Measurements from ENCODE around the gene TSC22D2.

The TSC22D2 gene

GRCh38 chr3:150407051-150407807, 869 bp upstream of the TSC22D2 start:
- CTCF ChIA-PET: interaction anchor here (0.6 to 1.3 kb wide), 4 partner anchors 10 to 214 kb away, joined by 3 read pairs; no protein-coding TSS in a partner anchor
- POLR2A ChIA-PET: interaction anchor here (0.8 to 3.0 kb wide), 6 partner anchors 10 to 165 kb away, joined by 3 to 14 read pairs (median 7); no protein-coding TSS in a partner anchor
- TF ChIP-seq FOXA1 (IDR thresholded peaks at IDR 0.05) (no peak), ZNF384 (IDR thresholded peaks at IDR 0.05) (no peak)
- no peak for DNase-seq (ENCODE audit: extremely low spot score)

- ChIA-PET POLR2A (interaction anchor here (0.7 to 3.0 kb wide), 20 partner anchors 11 to 437 kb away, joined by 3 to 14 read pairs (median 4); partner anchors contain the start of gene PFN2), CTCF (interaction anchor here (1.2 kb wide), 1 partner anchor 11 kb away, joined by 3 read pairs; no protein-coding TSS in a partner anchor)
- no peak for DNase-seq (ENCODE audit: extremely low spot score)
- peak; percentile 55 for TF ChIP-seq L3MBTL2 (conservative IDR thresholded peaks at IDR 0.05)
- no peak for TF ChIP-seq HDGF (IDR thresholded peaks at IDR 0.05; ENCODE audit: borderline replicate concordance)
Measured at GRCh38 chr3:150407808-150408220, 284 bp upstream of the TSC22D2 start.

GRCh38 chr3:150409125-150409511, 1.0 kb downstream of the TSC22D2 start:
- no peak for DNase-seq (ENCODE audit: extremely low spot score)
- ChIA-PET POLR2A (interaction anchor here (0.7 to 3.0 kb wide), 26 partner anchors 10 to 438 kb away, joined by 3 to 14 read pairs (median 4); partner anchors contain the start of gene PFN2), CTCF (interaction anchor here (0.7 to 1.6 kb wide), 4 partner anchors 87 to 442 kb away, joined by 3 to 6 read pairs (median 4); no protein-coding TSS in a partner anchor)
- TF ChIP-seq ELF4 (IDR thresholded peaks at IDR 0.05) (no peak), FOXA1 (IDR thresholded peaks at IDR 0.05) (no peak), ZNF384 (IDR thresholded peaks at IDR 0.05) (no peak), LEF1 (IDR thresholded peaks at IDR 0.05; ENCODE audit: borderline replicate concordance) (no peak)

GRCh38 chr3:150409512-150410310, 1.6 kb downstream of the TSC22D2 start:
- ChIA-PET CTCF (interaction anchor here (0.6 to 1.6 kb wide), 6 partner anchors 16 to 443 kb away, joined by 3 to 6 read pairs (median 3); no protein-coding TSS in a partner anchor), POLR2A (interaction anchor here (0.9 to 3.0 kb wide), 18 partner anchors 13 to 439 kb away, joined by 3 to 14 read pairs (median 4); partner anchors contain the start of gene PFN2)
- DNase-seq (ENCODE audit: extremely low spot score): peak; percentile 38

GRCh38 chr3:150410311-150411105, 2.4 kb downstream of the TSC22D2 start:
- DNase-seq (ENCODE audit: extremely low spot score): peak; percentile 16
- ChIA-PET CTCF (interaction anchor here (0.6 to 1.6 kb wide), 4 partner anchors 17 to 171 kb away, joined by 3 to 6 read pairs (median 4); no protein-coding TSS in a partner anchor), POLR2A (interaction anchor here (0.6 to 3.0 kb wide), 6 partner anchors 18 to 373 kb away, joined by 3 to 12 read pairs (median 4); no protein-coding TSS in a partner anchor)
- TF ChIP-seq ELF4 (IDR thresholded peaks at IDR 0.05): no peak
- TF ChIP-seq SUZ12 (IDR thresholded peaks at IDR 0.05): no peak
- 0 out of 2 replicates have a peak, but pooled peaks have one; percentile 23 for TF ChIP-seq HDGF (IDR thresholded peaks at IDR 0.05; ENCODE audit: borderline replicate concordance)
- TF ChIP-seq SP1 (IDR thresholded peaks at IDR 0.05): no peak

More at GRCh38 chr3:150409512-150410310, 1.6 kb downstream of the TSC22D2 start:
- no peak for TF ChIP-seq ELF4 (IDR thresholded peaks at IDR 0.05)
- TF ChIP-seq PKNOX1 (IDR thresholded peaks at IDR 0.05): peak; percentile 43; the same call in 1 of the 2 replicates

GRCh38 chr3:150411106-150411460, 3.0 kb downstream of the TSC22D2 start:
- ChIA-PET POLR2A (interaction anchor here (0.6 to 3.0 kb wide), 3 partner anchors 39 to 373 kb away, joined by 3 to 12 read pairs (median 3); no protein-coding TSS in a partner anchor), CTCF (interaction anchor here (1.4 kb wide), 1 partner anchor 18 kb away, joined by 3 read pairs; no protein-coding TSS in a partner anchor)
- no peak for TF ChIP-seq FOXA1 (IDR thresholded peaks at IDR 0.05)
- no peak for TF ChIP-seq PKNOX1 (IDR thresholded peaks at IDR 0.05)
- no peak for TF ChIP-seq TARDBP (IDR thresholded peaks at IDR 0.05)
- TF ChIP-seq LEF1 (IDR thresholded peaks at IDR 0.05; ENCODE audit: borderline replicate concordance): no peak
- TF ChIP-seq SP1 (IDR thresholded peaks at IDR 0.05): no peak
- TF ChIP-seq FOXM1 (IDR thresholded peaks at IDR 0.05; ENCODE audit: borderline replicate concordance): no peak
- no peak for TF ChIP-seq HDGF (IDR thresholded peaks at IDR 0.05; ENCODE audit: borderline replicate concordance)
- no peak for TF ChIP-seq ELF4 (IDR thresholded peaks at IDR 0.05)
- no peak for TF ChIP-seq NFRKB (IDR thresholded peaks at IDR 0.05)
- no peak for TF ChIP-seq ARNT (IDR thresholded peaks at IDR 0.05)
- TF ChIP-seq FOXK2 (IDR thresholded peaks at IDR 0.05): no peak
- no peak for TF ChIP-seq BHLHE40 (IDR thresholded peaks at IDR 0.05; ENCODE audit: borderline replicate concordance)
- TF ChIP-seq SUZ12 (IDR thresholded peaks at IDR 0.05): no peak
- no peak for TF ChIP-seq L3MBTL2 (conservative IDR thresholded peaks at IDR 0.05)
- TF ChIP-seq CTBP1 (IDR thresholded peaks at IDR 0.05; ENCODE audit: borderline replicate concordance): no peak
- TF ChIP-seq ZNF384 (IDR thresholded peaks at IDR 0.05): no peak
- no peak for DNase-seq (ENCODE audit: extremely low spot score)
